Measurements from ENCODE around the gene PRKAG2. TPM values are rescaled to one million over a fixed set of nuclear protein-coding genes. Genes with fewer than 3 reads are reported as not detected.

PRKAG2 gene
- total RNA-seq, 4 donors from 2014 or later: 8.9 to 35.1 (median 13.6) TPM

DNA sequence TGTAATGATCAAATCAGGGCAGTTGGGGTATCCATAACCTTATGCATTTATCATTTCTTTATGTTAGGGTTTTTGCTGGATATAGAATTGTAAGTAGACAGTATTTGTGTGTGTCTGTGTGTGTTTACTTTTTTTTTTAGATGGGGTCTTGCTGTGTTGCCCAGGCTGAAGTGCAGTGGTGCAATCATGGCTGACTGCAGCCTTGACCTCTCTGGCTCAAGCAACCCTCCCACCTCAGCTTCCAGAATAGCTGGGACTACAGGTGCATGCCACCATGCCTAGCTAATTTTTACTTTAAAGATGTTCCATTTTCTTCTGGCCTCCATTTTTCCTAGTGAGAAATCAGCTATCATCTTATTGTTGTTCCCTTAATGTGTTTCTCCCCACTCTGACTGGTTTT, 347.1 kb downstream of the PRKAG2 start:
- TF ChIP-seq POLR2A (IDR thresholded peaks at IDR 0.05): no peak
- TF ChIP-seq, protein P1, sequence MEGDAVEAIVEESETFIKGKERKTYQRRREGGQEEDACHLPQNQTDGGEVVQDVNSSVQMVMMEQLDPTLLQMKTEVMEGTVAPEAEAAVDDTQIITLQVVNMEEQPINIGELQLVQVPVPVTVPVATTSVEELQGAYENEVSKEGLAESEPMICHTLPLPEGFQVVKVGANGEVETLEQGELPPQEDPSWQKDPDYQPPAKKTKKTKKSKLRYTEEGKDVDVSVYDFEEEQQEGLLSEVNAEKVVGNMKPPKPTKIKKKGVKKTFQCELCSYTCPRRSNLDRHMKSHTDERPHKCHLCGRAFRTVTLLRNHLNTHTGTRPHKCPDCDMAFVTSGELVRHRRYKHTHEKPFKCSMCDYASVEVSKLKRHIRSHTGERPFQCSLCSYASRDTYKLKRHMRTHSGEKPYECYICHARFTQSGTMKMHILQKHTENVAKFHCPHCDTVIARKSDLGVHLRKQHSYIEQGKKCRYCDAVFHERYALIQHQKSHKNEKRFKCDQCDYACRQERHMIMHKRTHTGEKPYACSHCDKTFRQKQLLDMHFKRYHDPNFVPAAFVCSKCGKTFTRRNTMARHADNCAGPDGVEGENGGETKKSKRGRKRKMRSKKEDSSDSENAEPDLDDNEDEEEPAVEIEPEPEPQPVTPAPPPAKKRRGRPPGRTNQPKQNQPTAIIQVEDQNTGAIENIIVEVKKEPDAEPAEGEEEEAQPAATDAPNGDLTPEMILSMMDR (IDR thresholded peaks at IDR 0.05): no peak
- Histone ChIP-seq H3K9me3 (peaks cover 0 to 17% (median 10%) of the 10 kb centered on the region in 3 donors), H3K27me3 (no peaks in the 10 kb centered on the region), H3K4me3 (no peak overlapping the region), H3K4me1 (no peaks in the 10 kb centered on the region), H3K36me3 (no peaks in the 10 kb centered on the region), H3K27ac (no peak overlapping the region)
- DNase-seq: no peak
- intact Hi-C loops (cut with DNase I): no loop called here

DNA sequence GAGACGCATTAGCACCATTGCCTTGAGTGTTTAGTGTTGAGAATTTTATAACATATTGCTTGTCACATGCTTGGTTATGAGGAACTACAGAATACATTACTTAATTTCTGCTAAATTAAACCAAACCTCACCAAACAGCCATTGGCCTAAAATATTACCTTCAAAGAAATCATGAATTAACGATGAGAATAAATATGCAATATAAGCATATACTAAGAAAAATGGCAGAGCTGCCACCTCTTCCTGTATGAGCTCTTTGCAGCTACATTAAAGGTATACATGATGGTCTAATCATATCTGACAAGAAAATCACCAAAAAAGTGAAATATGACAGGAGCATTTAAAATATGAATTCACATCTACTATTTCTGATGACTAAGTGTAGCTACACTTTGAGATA, 352.1 kb downstream of the PRKAG2 start:
- no peak overlapping the region for H3K27ac ChIP-seq
- WGBS, 2 donors: 89 to 100% methylated on average over 2 of the region's 2 CpGs
- peaks cover 0 to 3% (median 2%) of the 10 kb centered on the region in 3 donors for H3K9me3 ChIP-seq
- H3K27me3 ChIP-seq: no peaks in the 10 kb centered on the region
- H3K4me3 ChIP-seq: no peak overlapping the region
- intact Hi-C loops (cut with DNase I): no loop called here
- no peak for DNase-seq
- H3K36me3 ChIP-seq: no peaks in the 10 kb centered on the region
- H3K4me1 ChIP-seq: peaks cover 4 to 11% (median 6%) of the 10 kb centered on the region in 3 donors
- TF ChIP-seq, protein P1 (IDR thresholded peaks at IDR 0.05): no peak
- TF ChIP-seq POLR2A (IDR thresholded peaks at IDR 0.05): no peak

DNA sequence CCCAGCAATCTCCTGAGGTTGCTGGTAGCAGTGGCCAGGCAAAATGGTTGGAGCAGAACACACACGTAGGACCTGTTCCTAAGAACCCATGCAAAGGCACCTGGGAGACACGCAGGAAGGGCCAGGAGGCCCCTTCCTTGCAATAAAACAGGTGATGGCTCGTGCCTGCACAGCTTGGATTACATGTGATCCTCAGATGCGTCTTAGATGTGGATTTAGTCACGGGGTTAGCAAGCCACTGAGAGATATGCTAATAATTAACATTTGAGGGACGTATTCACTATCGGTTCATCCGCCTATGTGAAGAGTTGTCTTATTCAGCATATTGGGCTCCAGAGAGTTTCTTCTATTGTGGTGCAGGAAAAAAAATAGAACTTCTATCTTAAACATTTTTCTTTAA, 352.6 kb downstream of the PRKAG2 start:
- TF ChIP-seq, protein P1 (IDR thresholded peaks at IDR 0.05): no peak
- TF ChIP-seq POLR2A (IDR thresholded peaks at IDR 0.05): no peak
- Histone ChIP-seq H3K27ac (no peak overlapping the region), H3K4me1 (peaks cover 4 to 11% (median 6%) of the 10 kb centered on the region in 3 donors), H3K27me3 (no peaks in the 10 kb centered on the region), H3K9me3 (no peaks in the 10 kb centered on the region), H3K4me3 (no peak overlapping the region), H3K36me3 (no peaks in the 10 kb centered on the region)
- intact Hi-C loops (cut with DNase I): no loop called here
- 84 to 89% methylated on average over 8 of the region's 8 CpGs for WGBS, 2 donors
- DNase-seq: no peak

DNA sequence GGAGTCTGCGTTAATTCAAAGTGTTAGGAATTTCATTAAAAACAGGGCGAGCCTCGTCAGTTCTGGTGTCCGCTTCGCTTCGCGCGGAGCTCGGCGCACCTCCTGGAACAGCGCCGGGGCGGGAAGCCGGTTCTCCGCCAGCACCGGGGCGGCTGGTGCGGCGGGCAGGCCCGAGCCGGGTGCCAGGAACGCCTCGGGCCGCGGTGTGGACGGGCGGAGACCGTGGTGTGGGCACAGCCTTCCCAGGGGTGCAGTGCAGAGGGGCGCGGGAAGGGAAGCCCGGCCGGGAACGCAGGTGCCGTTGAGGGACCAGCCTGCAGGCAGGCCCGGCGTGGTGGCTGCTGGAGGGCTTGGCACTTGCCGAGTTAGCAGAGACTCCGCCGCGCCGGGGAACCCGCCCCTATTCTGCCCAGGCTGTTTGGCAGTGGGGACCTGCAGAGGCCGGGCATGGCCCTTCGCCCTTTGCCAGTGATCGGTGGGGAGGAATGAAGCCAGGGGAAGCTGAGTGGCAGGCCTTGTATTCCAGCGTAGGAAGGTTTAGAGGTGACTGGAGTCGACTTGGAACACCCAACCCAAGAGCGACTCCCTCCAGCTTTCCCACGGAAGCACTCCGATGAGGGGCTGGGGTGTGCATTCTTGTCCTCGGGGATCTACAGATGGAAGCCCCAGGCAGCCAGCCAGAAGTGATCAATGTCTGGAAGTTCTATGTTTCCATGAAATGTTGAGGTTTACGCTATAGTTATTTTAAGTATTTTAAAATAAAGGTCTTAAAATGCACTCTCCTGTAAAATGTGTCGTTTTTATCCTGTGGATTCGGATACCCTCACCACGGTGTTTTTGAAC, 356.3 kb downstream of the PRKAG2 start:
- TF ChIP-seq POLR2A (IDR thresholded peaks at IDR 0.05): no peak
- TF ChIP-seq, protein P1 (IDR thresholded peaks at IDR 0.05): no peak
- WGBS, 2 donors: 20 to 68% methylated on average over 5 to 18 of the region's 55 CpGs
- no peak for DNase-seq

DNA sequence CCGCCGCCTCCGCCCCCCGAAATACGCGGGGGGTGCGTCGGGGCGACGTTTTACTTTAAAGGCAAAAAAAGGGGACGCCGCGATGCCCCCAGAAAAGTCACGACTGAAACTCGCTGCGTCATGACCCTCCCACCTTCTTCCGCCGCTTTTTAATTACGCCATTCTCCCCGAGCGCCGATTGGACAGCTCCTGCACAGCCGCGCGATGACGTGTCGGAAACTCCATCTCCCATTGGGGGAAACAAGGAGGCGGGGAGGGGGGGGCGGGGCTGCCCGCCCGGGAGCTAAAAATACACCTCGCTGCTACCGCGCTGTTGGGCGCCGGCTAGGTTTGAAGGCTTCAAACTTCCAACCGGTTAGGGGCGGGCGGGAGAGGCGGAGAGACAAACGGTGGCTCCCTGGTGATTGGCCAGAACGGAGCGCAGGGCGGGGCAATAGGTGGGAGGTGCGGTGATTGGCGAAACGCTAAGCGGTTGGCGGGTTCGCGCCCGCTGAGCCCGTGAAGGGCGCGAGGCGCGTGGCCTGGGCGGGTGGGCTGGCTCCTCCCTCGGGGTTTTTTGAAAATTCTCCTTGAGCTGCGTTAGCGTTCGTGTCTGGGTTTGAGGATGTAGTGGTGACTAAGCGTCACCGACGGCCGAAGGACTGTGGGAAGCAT, 357.0 kb downstream of the PRKAG2 start, which contains the start of gene RHEB:
TSS of gene RHEB (minus strand) at position 131 of the 654 bp plus-strand sequence. CDS start 384 bp downstream, outside the sequence.
- DNase-seq: peak; percentile 98
- H3K9me3 ChIP-seq: no peaks in the 10 kb centered on the region
- H3K27me3 ChIP-seq: no peaks in the 10 kb centered on the region
- TF ChIP-seq POLR2A (IDR thresholded peaks at IDR 0.05): no peak
- TF ChIP-seq, protein P1 (IDR thresholded peaks at IDR 0.05): no peak
- H3K4me1 ChIP-seq: peaks cover 9 to 49% (median 15%) of the 10 kb centered on the region in 3 donors
- H3K4me3 ChIP-seq: peak within 1 kb of the TSS; percentile 72 to 99 (median 96)
- intact Hi-C loops (cut with DNase I): no loop called here
- H3K36me3 ChIP-seq: no peaks in the 10 kb centered on the region
- 0 to 3% methylated on average over 6 to 12 of the region's 66 CpGs for WGBS, 2 donors
- H3K27ac ChIP-seq: peak within 1 kb of the TSS; percentile 93 to 100 (median 100)

More for the DNA sequence above, 356.3 kb downstream of the PRKAG2 start:
- intact Hi-C loops (cut with DNase I): no loop called here
- peaks cover 8 to 42% (median 11%) of the 10 kb centered on the region in 3 donors for H3K4me1 ChIP-seq
- no peaks in the 10 kb centered on the region for H3K27me3 ChIP-seq
- peak overlapping the region; percentile 93 to 100 (median 100) for H3K27ac ChIP-seq
- H3K9me3 ChIP-seq: no peaks in the 10 kb centered on the region
- no peaks in the 10 kb centered on the region for H3K36me3 ChIP-seq
- peak overlapping the region; percentile 72 to 99 (median 96) for H3K4me3 ChIP-seq
